ENCODE measurements around the gene DENND1A.
"Not testable (repeated sequence)": the region's sequence is repeated elsewhere in the genome, so short reads cannot be mapped to it uniquely, and the experiment has no call there.

DENND1A gene

DNA sequence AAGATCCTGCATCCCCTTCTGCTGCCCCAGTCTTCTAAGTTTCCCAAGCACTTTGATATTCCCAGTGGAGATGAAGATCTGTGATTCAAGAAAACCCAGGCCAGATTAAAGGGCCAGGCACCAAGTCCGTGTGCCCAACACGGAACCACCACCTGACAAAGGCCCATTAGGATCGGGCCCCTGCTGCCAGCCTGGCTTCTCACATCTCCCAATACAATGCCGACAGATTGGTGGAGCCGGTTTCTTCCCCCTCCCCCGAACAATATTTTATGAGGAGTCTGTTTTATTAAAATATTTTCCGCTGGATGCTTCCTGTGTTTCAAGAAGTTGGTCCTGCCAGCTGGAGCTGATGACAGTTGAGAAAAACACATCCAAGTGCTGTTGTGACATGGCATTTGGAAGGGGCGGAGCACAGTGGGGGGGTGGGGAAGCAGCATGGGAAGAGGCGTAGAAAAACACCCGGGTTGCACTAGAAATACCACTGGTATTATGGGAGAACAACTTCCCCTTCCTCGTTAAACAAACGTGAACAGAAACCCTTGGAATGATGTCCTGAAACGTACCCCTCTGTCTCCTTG lies 528.9 kb downstream of the DENND1A start:
- no peak for DNase-seq

DNA sequence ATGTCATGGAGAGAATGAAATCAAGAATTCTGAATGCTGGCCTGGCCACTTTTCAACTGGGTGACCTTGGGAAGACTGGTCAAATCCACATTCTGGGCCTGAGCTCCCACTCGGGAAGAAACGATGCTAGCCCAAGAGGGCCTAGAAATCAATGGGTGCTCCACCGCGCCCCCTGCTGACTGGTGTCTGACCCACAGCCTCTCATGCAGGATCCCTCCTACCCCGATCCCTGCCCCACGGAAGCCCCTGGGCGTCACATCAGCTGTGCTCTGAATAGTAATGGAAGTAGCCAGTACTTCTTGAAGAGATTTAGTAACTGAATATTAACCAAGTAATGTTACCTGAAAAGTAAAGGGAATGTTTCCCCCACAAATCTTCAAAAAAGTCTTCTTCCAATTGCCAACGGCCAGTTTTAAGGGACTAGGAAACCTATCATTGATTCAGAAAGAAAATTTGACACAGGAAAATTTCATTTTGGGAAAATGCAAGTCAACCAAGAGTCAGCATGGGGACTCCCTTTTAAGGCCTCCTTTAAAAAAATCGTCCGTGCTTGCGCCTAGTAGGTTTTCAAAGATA lies 530.0 kb downstream of the DENND1A start:
- DNase-seq: no peak

GRCh38 chr9:123398938-123399337 lies 531.0 kb downstream of the DENND1A start:
- DNase-seq: not testable (repeated sequence)

DNA sequence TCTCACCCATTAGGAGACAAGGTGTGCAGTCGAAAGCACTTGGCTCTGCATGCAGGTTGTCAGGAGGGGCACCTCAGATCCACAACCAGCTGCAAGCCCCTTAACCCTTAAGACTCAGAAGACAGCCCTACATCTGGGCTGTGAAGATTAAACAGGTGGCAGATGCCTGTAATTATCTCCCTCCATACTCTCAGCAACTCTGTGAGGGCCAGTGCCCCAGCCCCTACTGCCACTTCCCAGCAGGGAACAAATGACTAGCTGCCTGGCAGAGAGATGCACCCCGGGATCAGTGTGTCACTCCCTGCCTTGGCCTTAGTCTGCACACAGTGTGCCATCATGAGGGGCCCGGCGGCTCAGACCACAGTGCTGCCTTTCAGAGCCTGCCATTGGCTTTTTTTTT lies 532.0 kb downstream of the DENND1A start:
- no peak for DNase-seq

- no peak for DNase-seq
Measured at GRCh38 chr9:123395689-123396511, 534.0 kb downstream of the DENND1A start.

- no peak for DNase-seq
Measured at GRCh38 chr9:123395276-123395688, 534.6 kb downstream of the DENND1A start.

DNA sequence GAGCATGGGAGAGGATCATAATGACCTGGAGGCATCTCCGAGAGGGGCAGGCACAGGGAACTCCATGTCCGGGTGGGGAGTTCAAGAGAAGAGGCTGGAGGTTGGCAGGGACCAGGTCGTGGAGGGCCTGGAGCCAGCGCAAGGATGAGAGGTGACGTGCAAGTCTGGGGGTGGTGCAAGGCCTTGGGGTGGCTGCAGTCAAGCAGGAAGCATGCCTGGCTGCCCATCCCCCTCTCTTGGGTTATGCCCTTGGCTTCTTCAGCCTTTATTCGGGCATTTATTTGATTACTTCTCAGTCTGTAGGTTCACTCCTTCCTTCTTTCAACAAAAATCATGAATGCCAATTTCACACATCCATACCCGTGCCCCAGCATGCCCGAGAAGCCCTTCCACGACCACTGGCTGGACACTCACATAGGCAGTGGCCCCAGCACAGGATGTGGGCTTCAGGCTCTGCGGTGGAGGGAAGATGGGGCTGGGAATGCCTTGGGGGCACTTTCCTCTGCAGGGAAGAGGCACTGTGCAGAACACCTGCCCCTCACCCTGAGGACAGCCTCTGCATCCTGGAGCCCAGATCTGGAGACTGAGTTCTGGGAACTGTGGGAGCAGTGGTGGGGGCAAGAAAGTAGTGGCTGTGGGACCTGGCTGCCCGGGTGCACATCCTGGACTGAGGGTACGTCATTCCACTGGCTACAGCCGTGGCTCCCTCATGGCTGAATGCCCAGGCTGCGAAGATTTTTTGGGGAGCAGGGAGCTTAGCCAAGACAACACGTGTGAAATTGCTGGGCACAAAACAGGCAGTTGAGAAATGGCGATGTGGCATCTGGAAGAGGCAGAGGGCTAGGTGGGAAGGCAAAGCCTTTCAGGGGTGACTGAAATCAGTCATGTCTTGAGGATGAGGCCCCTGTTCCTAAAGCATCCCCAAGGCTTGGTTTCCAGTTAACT lies 535.4 kb downstream of the DENND1A start:
- no peak for DNase-seq

DNA sequence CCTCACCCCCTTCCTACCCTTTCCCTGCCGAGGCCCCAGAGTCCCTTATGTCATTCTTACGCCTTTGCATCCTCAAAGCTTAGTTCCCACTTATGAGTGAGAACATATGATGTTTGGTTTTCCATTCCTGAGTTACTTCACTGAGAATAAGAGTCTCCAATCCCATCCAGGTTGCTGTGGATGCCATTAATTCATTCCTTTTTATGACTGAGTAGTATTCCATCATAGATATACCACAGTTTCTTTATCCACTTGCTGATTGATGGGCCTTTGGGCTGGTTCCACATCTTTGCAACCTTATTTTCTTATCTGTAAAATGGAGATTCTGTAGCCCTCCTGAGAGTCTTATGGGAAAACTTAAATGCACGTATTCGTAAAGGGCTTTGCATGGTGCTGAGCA lies 537.1 kb downstream of the DENND1A start:
- DNase-seq: no peak

DNA sequence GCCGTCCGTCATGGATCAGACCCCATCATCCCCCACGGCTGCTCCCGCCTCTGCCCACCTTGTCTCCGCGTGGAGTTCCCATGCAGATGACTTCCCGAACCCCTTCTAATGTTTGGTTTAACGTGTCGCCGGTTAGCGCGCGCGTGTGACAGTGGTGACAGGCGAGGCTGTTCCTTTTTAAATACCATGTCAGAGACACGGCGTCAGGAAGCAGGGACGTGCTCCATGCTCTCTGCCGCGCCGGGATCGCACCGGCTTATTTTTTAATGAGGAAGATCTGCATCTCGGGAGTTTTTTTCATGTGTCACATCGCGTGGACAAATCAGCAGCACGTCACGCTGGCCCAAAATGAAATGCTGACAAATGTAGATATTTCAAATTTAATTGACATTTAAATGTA lies 538.0 kb downstream of the DENND1A start:
- DNase-seq: no peak

GRCh38 chr9:123391233-123391632 lies 538.7 kb downstream of the DENND1A start:
- no peak for DNase-seq

- no peak for DNase-seq
Measured at GRCh38 chr9:123390337-123391135, 539.4 kb downstream of the DENND1A start.

DNA sequence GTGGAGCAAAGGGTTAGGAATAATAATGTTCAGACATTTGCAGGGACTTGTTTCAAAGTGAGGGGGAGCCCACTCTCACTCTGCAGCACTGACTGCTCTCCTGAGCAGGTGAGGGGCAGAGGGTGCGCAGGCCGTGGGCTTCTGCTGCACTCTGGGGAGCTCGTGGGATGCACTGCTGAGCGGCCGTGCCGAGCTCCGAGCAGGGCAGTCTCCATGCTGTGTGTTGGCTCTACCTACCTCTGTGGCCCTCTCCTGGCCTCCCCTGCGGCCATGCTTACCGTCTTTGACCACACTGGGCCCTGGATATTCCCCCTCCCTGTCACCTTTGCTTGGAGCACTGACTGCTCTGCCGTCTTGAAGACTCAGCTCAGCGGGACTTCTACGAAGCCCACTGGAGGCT lies 540.2 kb downstream of the DENND1A start:
- no peak for DNase-seq

DNA sequence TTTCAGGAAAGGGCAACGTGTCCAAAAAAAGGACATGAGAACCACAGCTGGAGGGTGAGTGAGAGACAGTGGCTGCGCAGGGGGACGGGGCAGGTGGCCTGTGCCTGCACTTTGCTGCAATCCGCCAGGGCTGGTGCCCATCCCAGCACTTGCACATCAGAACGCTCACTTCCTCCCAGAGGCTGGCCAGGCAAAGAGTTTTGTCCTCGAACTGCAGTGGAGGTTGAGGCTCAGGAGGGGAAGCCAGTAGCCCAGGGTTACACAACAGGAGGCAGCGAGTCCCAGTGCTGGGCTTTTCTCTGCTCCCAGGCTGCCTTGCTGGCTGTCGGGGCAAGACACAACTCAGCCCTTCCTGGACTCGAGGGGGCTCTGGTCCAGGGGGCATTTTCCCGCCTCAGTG lies 540.9 kb downstream of the DENND1A start:
- DNase-seq: no peak

GRCh38 chr9:123387686-123388085 lies 542.2 kb downstream of the DENND1A start:
- DNase-seq: no peak

DNA sequence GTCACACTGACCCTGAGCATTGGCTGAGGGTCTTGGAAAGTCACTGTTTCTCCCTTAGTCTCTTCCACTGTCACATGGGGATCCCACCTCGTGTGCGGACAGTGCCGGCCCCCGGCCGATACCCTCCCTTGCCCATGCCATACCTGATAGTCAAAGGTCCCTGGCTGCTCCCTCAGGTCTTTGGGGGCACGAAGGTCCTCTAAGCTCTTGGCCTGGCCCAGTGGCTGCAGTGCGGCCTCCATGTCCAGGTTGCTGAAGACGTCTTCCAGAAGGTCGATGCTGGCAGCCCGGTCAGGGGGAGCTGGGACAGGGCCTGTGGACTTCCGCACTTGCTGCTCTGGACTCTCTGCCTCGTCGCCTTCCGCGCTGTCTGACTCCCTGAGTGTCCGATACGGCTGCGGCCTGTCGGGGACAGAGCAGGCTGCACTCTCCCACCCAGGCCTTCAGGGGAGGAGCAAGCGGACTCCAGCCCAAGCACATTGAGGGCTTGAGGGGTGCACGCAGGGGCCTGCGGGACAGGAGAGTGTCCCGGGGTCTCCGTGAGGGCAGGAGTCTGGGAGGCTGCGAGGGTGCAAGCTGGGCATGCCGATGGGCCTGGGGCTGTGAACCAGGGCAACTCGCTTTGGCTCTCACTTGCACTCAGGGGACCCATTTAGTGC lies 546.3 kb downstream of the DENND1A start:
- DNase-seq: no peak

DNA sequence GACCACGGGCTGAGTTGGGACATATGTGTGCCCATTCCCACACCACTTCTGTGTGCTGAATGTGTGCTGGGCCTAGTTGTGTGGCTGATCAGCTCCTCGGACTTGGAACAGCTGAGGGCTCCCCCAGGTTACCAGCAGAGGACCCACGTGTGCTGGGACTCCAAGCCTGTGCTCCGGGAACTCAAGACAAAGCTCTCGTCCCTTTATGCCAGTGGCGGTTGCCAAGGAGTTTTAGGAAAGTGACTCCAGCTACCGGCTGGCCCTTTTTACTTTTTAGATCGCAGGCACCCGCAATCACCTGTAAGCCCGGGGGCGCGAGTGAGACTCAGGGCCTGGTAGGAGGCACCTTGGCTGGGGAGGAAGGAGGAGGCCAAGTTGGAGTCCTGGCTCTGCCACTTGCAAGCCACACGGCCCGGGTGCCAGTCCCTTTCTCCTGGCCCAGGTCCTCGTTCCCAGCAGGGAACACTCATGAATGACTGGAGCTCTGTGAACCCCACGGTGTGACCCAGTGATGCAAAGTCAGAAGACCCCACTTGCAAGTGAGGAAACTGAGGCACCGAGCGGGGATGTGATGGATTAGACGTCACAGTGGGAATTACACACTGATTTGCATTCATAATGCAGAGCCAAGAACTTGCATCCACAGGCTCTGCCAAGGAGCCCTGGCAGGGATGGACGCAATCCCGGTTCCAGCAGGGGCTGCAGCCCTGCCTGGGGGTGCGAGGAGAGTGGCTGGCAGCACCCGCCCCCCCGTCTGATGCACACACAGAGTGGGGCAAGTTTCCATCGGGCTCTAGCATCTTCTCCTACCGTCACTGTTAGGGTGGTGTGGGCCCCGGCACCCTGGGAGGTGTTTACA lies 547.0 kb downstream of the DENND1A start:
- no peak for DNase-seq

- DNase-seq: no peak
Measured at GRCh38 chr9:123380852-123381705, 548.8 kb downstream of the DENND1A start.

DNA sequence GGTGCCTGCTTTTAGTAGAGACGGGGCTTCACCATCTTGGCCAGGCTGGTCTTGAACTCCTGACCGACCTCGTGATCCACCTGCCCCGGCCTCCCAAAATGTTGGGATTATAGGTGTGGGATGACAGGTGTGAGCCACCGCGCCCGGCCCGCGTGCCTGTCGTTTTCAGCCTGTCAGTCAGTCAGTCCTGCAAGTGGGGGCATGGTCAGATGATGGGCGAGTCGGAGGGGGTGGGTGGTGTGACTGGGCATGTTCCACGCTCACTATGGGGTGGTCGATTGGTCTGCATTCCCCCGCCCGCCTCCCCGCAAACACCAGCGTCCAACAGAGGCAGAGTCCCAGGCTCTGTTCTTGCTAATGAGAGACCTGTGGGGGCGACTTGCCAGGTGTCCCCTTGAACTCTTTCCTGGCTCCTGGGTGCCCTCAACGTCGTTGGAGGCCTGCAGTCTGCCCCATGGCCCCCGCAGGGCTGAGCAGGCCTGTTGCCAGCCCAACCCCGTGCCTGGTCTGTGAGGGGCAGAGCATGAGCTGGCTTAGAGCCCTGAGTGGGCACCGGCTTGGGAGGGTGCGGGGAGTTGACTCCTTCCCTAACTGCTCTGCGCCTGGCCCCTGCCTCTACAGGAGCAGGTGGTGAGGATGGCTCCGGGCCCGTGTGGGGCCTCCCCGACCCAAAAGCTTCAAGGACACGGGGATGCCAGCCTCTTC lies 550.8 kb downstream of the DENND1A start:
- no peak for DNase-seq

DNA sequence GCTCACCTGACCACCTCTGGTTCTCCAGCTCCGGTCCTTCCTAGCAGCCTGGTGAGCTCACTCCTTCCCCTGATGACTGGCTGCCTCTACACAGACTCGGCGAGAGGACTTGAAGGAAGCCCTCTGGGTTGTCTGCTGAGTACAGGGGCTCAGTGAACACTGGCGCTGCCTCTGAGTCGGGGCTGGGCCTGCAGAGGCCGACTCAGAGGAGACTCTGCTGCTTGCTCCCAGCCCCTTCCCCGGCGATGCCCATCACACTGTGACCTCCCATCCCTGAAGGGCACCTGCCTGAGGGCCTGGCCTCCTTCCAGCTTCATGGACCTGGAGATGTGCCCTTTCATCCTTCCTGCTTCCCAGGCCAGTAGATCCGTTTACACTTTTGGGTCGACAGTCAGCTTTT lies 551.9 kb downstream of the DENND1A start:
- no peak for DNase-seq
